HG03565 (cell line): ENCODE data around the gene MDGA2.
"Not testable (repeated sequence)": the region's sequence is repeated elsewhere in the genome, so short reads cannot be mapped to it uniquely, and the experiment has no call there.

Source experiments
- ATAC-seq: cut with Tn5 transposase; IDR thresholded peaks from one replicate; pipeline ENCODE4 v1.9.1; 2021; ENCODE audit warnings: mild to moderate bottlenecking, moderate library complexity; ENCODE audit not compliant: unreplicated experiment

Gene MDGA2

GRCh38 chr14:47345016-47345415 lies 330.4 kb downstream of the MDGA2 start:
- ATAC-seq: no peak

- ATAC-seq: no peak
These were observed 342.5 kb downstream of the MDGA2 start for GRCh38 chr14:47332939-47333338.

DNA sequence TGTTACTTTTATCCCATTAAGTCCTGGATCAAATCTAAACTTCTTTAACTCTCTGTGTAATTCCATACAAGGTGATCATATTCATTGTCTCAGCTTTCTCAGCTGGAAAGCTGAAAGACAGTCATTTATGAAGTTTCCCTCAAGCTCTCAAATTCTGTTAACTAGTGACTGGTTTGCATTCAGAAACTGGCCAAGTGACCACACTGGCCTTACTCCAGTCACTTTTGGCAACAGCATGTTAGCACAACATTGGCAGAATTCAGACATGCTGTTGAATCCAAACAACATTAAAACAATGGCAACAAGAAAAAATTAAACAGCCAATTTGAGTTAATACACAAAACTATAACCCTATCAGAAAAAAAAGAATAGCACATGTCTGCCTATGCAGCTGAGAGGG lies 343.3 kb downstream of the MDGA2 start:
- ATAC-seq: no peak

- ATAC-seq: no peak
These were observed 347.0 kb downstream of the MDGA2 start for GRCh38 chr14:47328376-47328775.

- no peak for ATAC-seq
These were observed 348.1 kb downstream of the MDGA2 start for GRCh38 chr14:47327336-47327735.

- ATAC-seq: no peak
These were observed 352.7 kb downstream of the MDGA2 start for GRCh38 chr14:47322751-47323150.

DNA sequence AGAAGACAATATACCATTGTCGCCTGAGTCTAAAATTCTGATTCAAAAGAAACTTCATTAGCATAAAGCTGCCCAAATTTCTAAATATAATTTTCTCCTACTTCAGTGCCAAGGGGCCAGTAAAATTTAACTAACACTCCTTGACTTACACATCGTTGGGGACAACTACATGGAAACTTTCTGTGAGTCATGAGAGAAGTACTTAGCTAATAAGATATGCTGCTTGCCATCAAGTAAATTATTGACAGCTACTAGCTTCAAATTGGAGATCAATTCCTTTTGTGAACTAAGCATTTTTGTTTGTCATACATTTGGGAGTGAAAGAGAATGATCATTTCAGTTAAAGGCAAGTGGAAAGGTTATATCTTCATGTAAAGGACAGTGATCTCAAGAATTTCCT lies 373.3 kb downstream of the MDGA2 start:
- no peak for ATAC-seq

DNA sequence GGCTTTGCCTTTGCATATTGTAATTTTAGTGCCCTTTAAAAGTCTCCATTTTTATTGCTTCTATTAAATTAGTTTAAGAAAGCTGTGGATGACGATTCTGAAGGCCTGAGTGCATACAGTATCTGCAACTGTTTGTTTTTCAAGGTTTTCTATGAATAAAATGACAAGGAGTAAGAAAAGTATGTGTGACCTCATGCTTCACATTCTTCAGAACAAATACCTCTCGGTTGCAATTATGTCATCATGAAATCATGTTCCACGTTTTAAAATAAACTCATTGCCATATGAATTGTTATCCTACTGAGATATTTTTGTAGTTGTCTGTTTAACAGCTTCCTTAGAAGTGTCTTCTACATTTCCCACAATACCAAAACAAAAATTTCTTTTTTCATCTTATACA lies 374.6 kb downstream of the MDGA2 start:
- no peak for ATAC-seq

GRCh38 chr14:47297374-47297773 lies 378.0 kb downstream of the MDGA2 start:
- ATAC-seq: no peak

DNA sequence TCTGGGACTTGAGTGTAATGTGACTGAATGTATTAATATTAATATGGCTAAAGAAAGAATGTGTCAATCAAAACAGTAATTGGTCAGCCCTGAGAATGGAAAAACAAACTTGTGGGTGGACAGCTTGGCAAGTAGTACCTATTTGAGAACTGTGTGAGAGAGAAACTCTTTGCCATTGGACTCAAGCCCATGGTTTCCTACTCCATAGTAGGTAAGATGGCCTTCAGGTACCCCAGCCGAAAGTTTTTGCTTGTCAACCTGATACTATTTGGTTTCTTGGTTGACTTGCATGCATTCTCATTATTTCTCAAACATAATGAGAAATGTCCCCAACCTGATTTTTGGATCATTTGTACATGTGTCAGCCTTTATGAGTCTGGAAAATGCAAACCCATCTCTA lies 391.1 kb downstream of the MDGA2 start:
- ATAC-seq: no peak

- not testable (repeated sequence) for ATAC-seq
These were observed 393.6 kb downstream of the MDGA2 start for GRCh38 chr14:47281761-47282160.

GRCh38 chr14:47278233-47278842 lies 397.1 kb downstream of the MDGA2 start:
- peak; percentile 95 for ATAC-seq

GRCh38 chr14:47277703-47278102 lies 397.7 kb downstream of the MDGA2 start:
- ATAC-seq: no peak

DNA sequence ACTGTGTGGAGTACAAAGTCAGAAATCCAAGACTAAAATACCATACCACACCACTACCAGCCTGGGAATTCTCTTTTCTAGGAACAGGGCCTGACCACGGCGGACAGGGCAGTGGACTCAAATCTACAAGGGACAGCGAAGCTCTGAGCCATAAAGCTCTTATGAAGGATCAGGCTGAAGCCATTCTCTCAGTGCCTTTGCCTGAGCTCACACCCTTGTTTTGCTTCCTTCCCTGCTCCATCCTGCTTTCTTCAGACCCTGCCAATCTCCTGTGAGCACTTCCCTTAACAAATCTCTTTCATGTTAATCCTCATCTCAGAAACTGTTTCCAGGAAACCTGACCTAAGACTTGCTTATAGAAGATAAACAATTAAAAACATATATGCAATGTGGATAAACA lies 398.5 kb downstream of the MDGA2 start:
- no peak for ATAC-seq

- no peak for ATAC-seq
These were observed 401.5 kb downstream of the MDGA2 start for GRCh38 chr14:47273939-47274338.

DNA sequence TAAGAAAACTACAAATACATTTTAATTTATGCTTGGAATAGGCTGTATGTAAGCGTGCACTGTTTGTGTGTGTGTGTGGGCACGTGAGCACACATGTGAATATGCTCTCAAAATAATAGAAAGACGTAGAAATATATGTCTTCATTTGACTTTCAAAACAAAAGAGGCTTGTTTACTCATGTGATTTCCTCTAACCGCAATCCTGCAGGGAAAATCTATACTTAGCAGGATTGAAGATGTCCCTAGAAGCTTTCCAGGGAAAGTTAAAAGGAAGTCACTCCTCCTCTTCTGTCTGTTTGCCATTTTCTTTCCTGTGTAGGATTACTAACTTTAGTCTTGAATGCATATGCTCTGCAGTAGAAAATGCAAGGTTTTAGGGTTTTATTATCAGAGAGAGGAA lies 404.7 kb downstream of the MDGA2 start:
- no peak for ATAC-seq

DNA sequence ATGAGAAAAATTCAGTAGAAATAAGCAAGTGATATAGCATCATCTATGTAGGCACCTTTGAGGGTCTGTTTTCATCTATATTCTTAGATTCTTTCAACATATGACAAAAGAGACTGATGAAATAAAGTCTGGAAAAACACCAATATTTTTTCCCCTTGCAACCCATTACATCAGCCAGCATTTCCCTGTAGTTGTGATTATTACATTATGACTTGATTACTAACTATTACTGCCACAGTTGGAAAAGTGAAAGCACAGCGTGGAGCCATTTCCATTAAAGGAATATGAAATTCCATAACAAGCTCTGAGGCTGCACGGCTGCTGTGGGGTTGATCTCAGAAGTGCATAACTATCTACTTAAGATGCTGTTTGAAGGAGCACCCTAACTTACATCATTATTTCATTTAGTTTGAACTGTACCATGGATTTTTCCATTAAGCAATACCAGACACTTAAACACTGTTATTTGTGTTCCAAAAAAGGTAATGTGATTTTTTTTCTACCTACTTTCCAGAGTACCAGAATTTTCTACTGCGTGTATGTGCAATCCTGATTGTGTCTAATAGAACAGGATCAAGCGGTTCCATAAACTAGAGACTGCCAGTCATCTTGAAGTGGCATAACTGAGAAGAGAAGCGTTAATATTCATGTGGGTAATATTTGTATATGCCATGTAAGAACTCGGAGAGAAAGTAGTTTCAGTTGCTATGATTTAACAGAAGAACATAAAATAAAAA lies 405.5 kb downstream of the MDGA2 start:
- ATAC-seq: no peak

DNA sequence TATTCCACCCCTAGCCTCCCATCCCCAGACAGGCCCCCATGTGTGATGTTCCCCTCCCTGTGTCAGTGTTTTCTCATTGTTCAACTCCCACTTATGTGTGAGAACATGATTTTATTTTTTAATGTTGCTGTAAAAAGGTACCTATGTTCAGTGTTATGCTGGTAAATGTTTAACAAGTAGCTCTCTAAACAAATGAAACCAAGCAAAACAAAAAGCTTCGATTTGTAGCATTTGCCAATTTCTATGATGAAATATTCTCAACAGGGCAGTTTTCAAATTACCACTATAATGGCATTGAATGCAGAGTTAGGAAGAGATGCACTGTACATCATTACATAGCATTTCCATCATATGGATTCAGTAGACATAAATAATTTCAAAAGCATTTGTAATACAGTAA lies 410.6 kb downstream of the MDGA2 start:
- ATAC-seq: no peak

DNA sequence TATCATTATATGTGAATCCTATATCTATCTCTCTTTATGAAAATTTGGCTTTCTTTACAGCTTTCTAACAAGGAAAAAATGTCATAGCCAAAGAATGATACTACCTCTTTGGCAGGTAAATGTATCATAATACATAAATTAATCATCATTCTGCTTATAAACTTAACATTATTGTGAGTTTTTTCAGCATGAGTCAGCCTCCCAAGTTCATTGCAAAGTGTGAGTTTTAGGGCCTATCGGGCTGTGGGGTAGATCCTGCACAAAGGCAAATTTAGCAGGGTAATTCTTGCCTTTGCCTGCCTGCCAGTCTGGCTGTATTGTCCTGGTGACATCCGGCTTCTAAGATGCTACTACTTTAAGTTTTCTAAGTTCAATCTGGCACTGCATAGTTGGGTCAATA lies 412.6 kb downstream of the MDGA2 start:
- no peak for ATAC-seq

DNA sequence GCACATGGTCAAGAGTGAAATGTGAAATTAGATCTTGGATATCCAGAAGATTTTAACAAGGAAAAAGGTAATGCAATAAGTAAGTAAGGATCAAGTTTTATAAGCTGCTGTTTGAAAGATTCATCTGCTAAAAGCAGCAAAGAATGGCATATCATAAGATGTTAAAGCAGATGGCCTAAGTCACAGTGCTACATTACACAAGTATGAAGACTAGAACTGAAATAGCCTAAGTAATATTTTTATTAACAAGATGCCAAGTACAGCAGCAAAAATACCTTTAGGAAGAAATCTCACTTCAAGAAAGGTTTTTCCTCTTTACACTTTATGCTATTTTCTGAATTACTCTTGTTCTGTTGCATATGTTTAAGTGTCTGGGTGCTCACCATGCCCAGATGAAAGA lies 414.1 kb downstream of the MDGA2 start:
- ATAC-seq: no peak

- no peak for ATAC-seq
These were observed 415.6 kb downstream of the MDGA2 start for GRCh38 chr14:47259796-47260195.

DNA sequence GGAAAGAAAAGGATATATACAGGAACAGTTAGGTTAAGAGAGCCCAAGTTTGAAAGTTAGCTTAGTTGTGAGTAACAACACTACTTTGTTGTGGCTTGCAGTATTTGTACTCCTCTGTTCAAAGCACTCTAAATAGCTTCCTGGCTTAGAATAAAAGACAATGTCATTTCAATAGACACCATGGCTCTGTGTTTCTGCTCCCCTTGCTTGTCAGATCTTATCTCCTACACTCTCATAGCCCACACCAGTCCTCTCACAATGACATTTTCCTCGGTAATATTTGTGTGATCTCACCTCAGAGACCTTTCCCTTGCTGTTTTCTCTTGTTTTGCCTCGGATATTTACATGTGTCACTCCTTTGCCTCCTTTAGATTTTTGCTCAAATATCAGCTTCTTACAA lies 418.4 kb downstream of the MDGA2 start:
- no peak for ATAC-seq

DNA sequence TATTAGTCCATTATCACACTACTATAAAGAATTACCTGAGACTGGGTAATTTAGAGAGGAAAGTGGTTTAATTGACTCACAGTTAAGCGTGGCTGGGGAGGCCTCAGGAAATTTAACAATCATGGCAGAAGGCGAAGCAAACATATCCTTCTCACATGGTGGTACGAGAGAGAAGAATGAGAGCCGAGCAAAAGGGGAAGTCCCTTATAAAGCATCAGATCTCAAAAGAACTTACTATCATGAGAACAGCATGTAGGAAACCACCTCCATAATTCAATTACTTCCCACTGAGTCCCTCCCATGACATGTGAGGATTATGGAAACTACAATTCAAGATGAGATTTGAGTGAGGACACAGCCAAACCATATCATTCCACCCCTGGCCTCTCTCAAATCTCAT lies 422.6 kb downstream of the MDGA2 start:
- no peak for ATAC-seq
